ENCODE data around the gene ZC3H12D. TPM values are rescaled to one million over a fixed set of nuclear protein-coding genes. Genes with fewer than 3 reads are reported as not detected.

The ZC3H12D gene
- total and polyA plus RNA-seq, 7 donors: 0.71 to 9.2 (median 3.6) TPM

- intact Hi-C loops (cut with DNase I): no loop called here
- Histone ChIP-seq H3K4me1 (peaks cover 0 to 31% (median 22%) of the 10 kb centered on the region in 4 donors), H3K36me3 (no peaks in the 10 kb centered on the region), H3K27ac (no peak overlapping the region), H3K4me3 (no peak overlapping the region), H3K27me3 (no peaks in the 10 kb centered on the region), H3K9me3 (no peaks in the 10 kb centered on the region)
- no peak for DNase-seq
- TF ChIP-seq CTCF (IDR thresholded peaks at IDR 0.05) (no peak), POLR2A (IDR thresholded peaks at IDR 0.05) (no peak), POLR2AphosphoS5 (IDR thresholded peaks at IDR 0.05) (no peak), EP300 (IDR thresholded peaks at IDR 0.05) (no peak)
- 74 to 80% methylated on average over 7 of the region's 7 CpGs for WGBS, 2 donors
Measured at GRCh38 chr6:149457316-149457884, 27.4 kb downstream of the ZC3H12D start.

GRCh38 chr6:149456311-149457021, 28.3 kb downstream of the ZC3H12D start:
- 96% methylated on average over 49 of the region's 49 CpGs for WGBS, 2 donors
- intact Hi-C loops (cut with DNase I): no loop called here
- Histone ChIP-seq H3K4me3 (no peak overlapping the region), H3K9me3 (no peaks in the 10 kb centered on the region), H3K27me3 (no peaks in the 10 kb centered on the region), H3K36me3 (no peaks in the 10 kb centered on the region), H3K27ac (no peak overlapping the region), H3K4me1 (peaks cover 0 to 36% (median 26%) of the 10 kb centered on the region in 4 donors)
- no peak for TF ChIP-seq POLR2AphosphoS5 (IDR thresholded peaks at IDR 0.05)
- TF ChIP-seq CTCF (IDR thresholded peaks at IDR 0.05): no peak
- TF ChIP-seq EP300 (IDR thresholded peaks at IDR 0.05): no peak
- TF ChIP-seq POLR2A (IDR thresholded peaks at IDR 0.05): no peak
- no peak for DNase-seq

GRCh38 chr6:149455031-149455732, 29.6 kb downstream of the ZC3H12D start:
- intact Hi-C loops (cut with DNase I): no loop called here
- Histone ChIP-seq H3K27me3 (no peaks in the 10 kb centered on the region), H3K36me3 (no peaks in the 10 kb centered on the region), H3K4me1 (peaks cover 0 to 48% (median 39%) of the 10 kb centered on the region in 4 donors), H3K9me3 (no peaks in the 10 kb centered on the region), H3K4me3 (no peak overlapping the region), H3K27ac (peak overlapping the region; percentile 67 to 78 (median 70))
- DNase-seq: no peak
- TF ChIP-seq POLR2AphosphoS5 (IDR thresholded peaks at IDR 0.05): no peak
- no peak for TF ChIP-seq POLR2A (IDR thresholded peaks at IDR 0.05)
- TF ChIP-seq CTCF (IDR thresholded peaks at IDR 0.05): no peak
- TF ChIP-seq EP300 (IDR thresholded peaks at IDR 0.05): no peak
- 84 to 86% methylated on average over 11 of the region's 11 CpGs for WGBS, 2 donors

- H3K27ac ChIP-seq: peak overlapping the region; percentile 67 to 78 (median 70)
- H3K4me1 ChIP-seq: peaks cover 0 to 48% (median 39%) of the 10 kb centered on the region in 4 donors
- H3K36me3 ChIP-seq: no peaks in the 10 kb centered on the region
- DNase-seq: peak; percentile 98
- TF ChIP-seq EP300 (IDR thresholded peaks at IDR 0.05): peak in 2 of 4 donors; percentile 54 to 58
- no peak for TF ChIP-seq POLR2A (IDR thresholded peaks at IDR 0.05)
- no peak for TF ChIP-seq CTCF (IDR thresholded peaks at IDR 0.05)
- TF ChIP-seq POLR2AphosphoS5 (IDR thresholded peaks at IDR 0.05): peak; percentile 43 to 76 (median 73)
- H3K9me3 ChIP-seq: no peaks in the 10 kb centered on the region
- peak overlapping the region in 1 of 4 donors; percentile 3 for H3K4me3 ChIP-seq
- intact Hi-C loops (cut with DNase I): loop anchor here (5.0 kb wide), 1 partner anchor 63 kb away; no protein-coding TSS in a partner anchor
- no peaks in the 10 kb centered on the region for H3K27me3 ChIP-seq
- 10 to 33% methylated on average over 15 of the region's 15 CpGs for WGBS, 2 donors
Measured at GRCh38 chr6:149454346-149454848, 30.4 kb downstream of the ZC3H12D start.

Data from sigmoid colon (tissue), 7 donors.